ENCODE data around the gene EZH2. TPM values are rescaled to one million over a fixed set of nuclear protein-coding genes. Genes with fewer than 3 reads are reported as not detected.

The EZH2 gene
- polyA plus RNA-seq, 1 of the 3 experiments (the other 2 are of a cell fraction), result 30.6 TPM

GRCh38 chr7:148912151-148912550, 28.1 kb upstream of the EZH2 start:
- TF ChIP-seq MXI1 (IDR thresholded peaks at IDR 0.05; ENCODE audit: low read depth, low read length) (no peak), NFIC (IDR thresholded peaks at IDR 0.05; ENCODE audit: borderline replicate concordance) (no peak), RXRA (IDR thresholded peaks at IDR 0.05; ENCODE audit: borderline replicate concordance, low read depth) (no peak), IRF3 (IDR thresholded peaks at IDR 0.05; ENCODE audit: low read depth, low read length) (no peak), TEAD4 (IDR thresholded peaks at IDR 0.05; ENCODE audit: borderline replicate concordance, insufficient read depth) (no peak), GABPA (IDR thresholded peaks at IDR 0.05; ENCODE audit: low read depth) (no peak), ZBTB33 (IDR thresholded peaks at IDR 0.05; ENCODE audit: borderline replicate concordance, low read depth) (no peak), EZH2phosphoT487 (IDR thresholded peaks at IDR 0.05; ENCODE audit: borderline replicate concordance, low read depth) (no peak), RCOR1 (IDR thresholded peaks at IDR 0.05; ENCODE audit: low read length) (no peak), RFX5 (IDR thresholded peaks at IDR 0.05; ENCODE audit: low read length) (no peak), ELF1 (IDR thresholded peaks at IDR 0.05) (no peak), RAD21 (IDR thresholded peaks at IDR 0.05; ENCODE audit: low read length) (no peak), FOSL2 (IDR thresholded peaks at IDR 0.05; ENCODE audit: borderline replicate concordance, low read depth) (no peak), USF2 (IDR thresholded peaks at IDR 0.05; ENCODE audit: borderline replicate concordance, low read depth, low read length) (no peak)
- TF ChIP-seq, protein P1, sequence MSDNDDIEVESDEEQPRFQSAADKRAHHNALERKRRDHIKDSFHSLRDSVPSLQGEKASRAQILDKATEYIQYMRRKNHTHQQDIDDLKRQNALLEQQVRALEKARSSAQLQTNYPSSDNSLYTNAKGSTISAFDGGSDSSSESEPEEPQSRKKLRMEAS (IDR thresholded peaks at IDR 0.05; ENCODE audit: low read depth), result no peak
- TF ChIP-seq, protein P2, sequence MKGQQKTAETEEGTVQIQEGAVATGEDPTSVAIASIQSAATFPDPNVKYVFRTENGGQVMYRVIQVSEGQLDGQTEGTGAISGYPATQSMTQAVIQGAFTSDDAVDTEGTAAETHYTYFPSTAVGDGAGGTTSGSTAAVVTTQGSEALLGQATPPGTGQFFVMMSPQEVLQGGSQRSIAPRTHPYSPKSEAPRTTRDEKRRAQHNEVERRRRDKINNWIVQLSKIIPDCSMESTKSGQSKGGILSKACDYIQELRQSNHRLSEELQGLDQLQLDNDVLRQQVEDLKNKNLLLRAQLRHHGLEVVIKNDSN (IDR thresholded peaks at IDR 0.05; ENCODE audit: borderline replicate concordance, low read depth), result no peak
- TF ChIP-seq, protein P3, sequence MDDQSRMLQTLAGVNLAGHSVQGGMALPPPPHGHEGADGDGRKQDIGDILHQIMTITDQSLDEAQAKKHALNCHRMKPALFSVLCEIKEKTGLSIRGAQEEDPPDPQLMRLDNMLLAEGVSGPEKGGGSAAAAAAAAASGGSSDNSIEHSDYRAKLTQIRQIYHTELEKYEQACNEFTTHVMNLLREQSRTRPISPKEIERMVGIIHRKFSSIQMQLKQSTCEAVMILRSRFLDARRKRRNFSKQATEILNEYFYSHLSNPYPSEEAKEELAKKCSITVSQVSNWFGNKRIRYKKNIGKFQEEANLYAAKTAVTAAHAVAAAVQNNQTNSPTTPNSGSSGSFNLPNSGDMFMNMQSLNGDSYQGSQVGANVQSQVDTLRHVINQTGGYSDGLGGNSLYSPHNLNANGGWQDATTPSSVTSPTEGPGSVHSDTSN (IDR thresholded peaks at IDR 0.05), result no peak
- CTCF ChIA-PET, result interaction anchor here (1.2 to 2.8 kb wide), 4 partner anchors 11 to 336 kb away, joined by 3 to 11 read pairs (median 4); no protein-coding TSS in a partner anchor
- H3K9me2 ChIP-seq, result no peaks in the 10 kb centered on the region
- H3K9me3 ChIP-seq, result no peaks in the 10 kb centered on the region
- 90% methylated on average over 4 of the region's 4 CpGs for WGBS (ENCODE audit: low lambda C conversion rate)
- peaks cover 9 to 11% of the 10 kb centered on the region in 2 experiments; a peak in 3 of 4 replicates for H3K4me1 ChIP-seq (ENCODE audit: control insufficient read depth in 1 of 2, insufficient read depth in 2 of 2, low read depth in 1 of 2, low read length in 1 of 2)
- H3K4me3 ChIP-seq (ENCODE audit: low read depth in 2 of 2, low read length in 1 of 2), result no peak overlapping the region
- no peak overlapping the region for H3K27ac ChIP-seq (ENCODE audit: low read depth in 2 of 2, low read length in 1 of 2)
- no peaks in the 10 kb centered on the region for H3K36me3 ChIP-seq (replicated peaks in 1 of 2; ENCODE audit: control insufficient read depth in 1 of 2, insufficient read depth in 2 of 2, low read length in 1 of 2)
- POLR2A ChIA-PET, result no interaction called here
- peaks cover 5% of the 10 kb centered on the region for H3F3A ChIP-seq (replicated peaks; ENCODE audit: insufficient read depth)
- H3K9ac ChIP-seq, result no peak overlapping the region
- H2AFZ ChIP-seq (ENCODE audit: low read depth), result no peak overlapping the region
- H3K79me2 ChIP-seq (ENCODE audit: insufficient read depth), result no peaks in the 10 kb centered on the region
- no peak overlapping the region for H3K4me2 ChIP-seq
- H3K27me3 ChIP-seq (ENCODE audit: insufficient read depth), result peaks cover 20% of the 10 kb centered on the region; the same call in 1 of the 2 replicates
- no peak for DNase-seq
- no peaks in the 10 kb centered on the region for H4K20me1 ChIP-seq (ENCODE audit: insufficient read depth)

Data from SK-N-SH (cell line).